Skeletal muscle satellite cell (primary cell): Measurements from ENCODE around the gene B3GNT2. TPM values are rescaled to one million over a fixed set of nuclear protein-coding genes. Genes with fewer than 3 reads are reported as not detected.

ENCODE experiments used
- small RNA-seq: library from RNA; depleted of rRNA; stranded (forward); fragments of <200 nt; gene quantifications from one replicate; pipeline ENCODE3, GENCODE V24; 2012

B3GNT2 gene

Small RNA genes lying within 50 kb of the gene (small RNA-seq; reads per million reads assigned to genes)
- gene MIR5192: not detected
- not detected for gene RN7SL51P
